ENCODE data around the gene SERPINB8. TPM values are rescaled to one million over a fixed set of nuclear protein-coding genes. Genes with fewer than 3 reads are reported as not detected.

Gene SERPINB8
- total RNA-seq, 1 donor from 2014 or later = 11.5 TPM

GRCh38 chr18:63979409-63979920, 9.6 kb downstream of the SERPINB8 start:
- peak; percentile 94 for TF ChIP-seq CTCF (conservative IDR thresholded peaks at IDR 0.05; ENCODE audit: low read depth, low read length)
- DNase-seq (ENCODE audit: low read depth) = no peak
- peak overlapping the region; percentile 12 for H3K4me3 ChIP-seq (ENCODE audit: low read depth, low read length)

- no peak overlapping the region for H3K4me3 ChIP-seq (ENCODE audit: low read depth, low read length)
- DNase-seq (ENCODE audit: low read depth) = no peak
- TF ChIP-seq CTCF (conservative IDR thresholded peaks at IDR 0.05; ENCODE audit: low read depth, low read length) = no peak
Measured at GRCh38 chr18:63980027-63980426, 10.1 kb downstream of the SERPINB8 start.

- no peak overlapping the region for H3K4me3 ChIP-seq (ENCODE audit: low read depth, low read length)
- TF ChIP-seq CTCF (conservative IDR thresholded peaks at IDR 0.05; ENCODE audit: low read depth, low read length) = no peak
- no peak for DNase-seq (ENCODE audit: low read depth)
Measured at GRCh38 chr18:63980896-63981460, 11.1 kb downstream of the SERPINB8 start.

- TF ChIP-seq CTCF (conservative IDR thresholded peaks at IDR 0.05; ENCODE audit: low read depth, low read length) = no peak
- no peak for DNase-seq (ENCODE audit: low read depth)
- no peak overlapping the region for H3K4me3 ChIP-seq (ENCODE audit: low read depth, low read length)
Measured at GRCh38 chr18:63981719-63982118, 11.8 kb downstream of the SERPINB8 start.

- no peak for DNase-seq (ENCODE audit: low read depth)
- TF ChIP-seq CTCF (conservative IDR thresholded peaks at IDR 0.05; ENCODE audit: low read depth, low read length) = no peak
- no peak overlapping the region for H3K4me3 ChIP-seq (ENCODE audit: low read depth, low read length)
Measured at GRCh38 chr18:63982361-63982760, 12.5 kb downstream of the SERPINB8 start.

- TF ChIP-seq CTCF (conservative IDR thresholded peaks at IDR 0.05; ENCODE audit: low read depth, low read length) = no peak
- DNase-seq (ENCODE audit: low read depth) = no peak
- no peak overlapping the region for H3K4me3 ChIP-seq (ENCODE audit: low read depth, low read length)
Measured at GRCh38 chr18:63986885-63987284, 17.0 kb downstream of the SERPINB8 start.

GRCh38 chr18:63987743-63988142, 17.9 kb downstream of the SERPINB8 start:
- H3K4me3 ChIP-seq (ENCODE audit: low read depth, low read length) = no peak overlapping the region
- no peak for DNase-seq (ENCODE audit: low read depth)
- TF ChIP-seq CTCF (conservative IDR thresholded peaks at IDR 0.05; ENCODE audit: low read depth, low read length) = no peak

Measured in epithelial cell of proximal tubule (primary cell).